Fibroblast of lung (primary cell): ENCODE results near the gene KRTAP5-7. TPM values are rescaled to one million over a fixed set of nuclear protein-coding genes. Genes with fewer than 3 reads are reported as not detected.

Source experiments
- DNase-seq, 2 donors: peaks; one replicate each; pipeline versions ENCODE4 v3.0.0 to v3.0.0-alpha.2; 2010; ENCODE audit warnings: low read depth in 2 of 2
- H2AFZ ChIP-seq: 2 replicates; pipeline ENCODE4 v1.5.1; 2012; ENCODE audit warnings: low read length, control low read depth, inconsistent platforms
- H3K27ac ChIP-seq: 2 replicates; pipeline ENCODE4 v1.5.1; 2011; ENCODE audit warnings: low read length, control low read depth; ENCODE audit not compliant: insufficient read depth
- H3K27me3 ChIP-seq: 2 replicates; pipeline ENCODE4 v1.5.1; 2011; ENCODE audit warnings: mild to moderate bottlenecking, low read length; ENCODE audit not compliant: control insufficient read depth, insufficient read depth
- H3K36me3 ChIP-seq: 2 replicates; pipeline ENCODE4 v1.5.1; 2011; ENCODE audit warnings: low read length; ENCODE audit not compliant: control insufficient read depth, insufficient read depth
- H3K4me1 ChIP-seq: 2 replicates; pipeline ENCODE4 v1.5.1; 2011; ENCODE audit warnings: low read length; ENCODE audit not compliant: control insufficient read depth, insufficient read depth; ENCODE audit errors: extremely low read depth
- H3K4me2 ChIP-seq: 2 replicates; pipeline ENCODE4 v1.5.1; 2011; ENCODE audit warnings: low read length, control low read depth; ENCODE audit not compliant: insufficient read depth; ENCODE audit errors: extremely low read depth
- H3K4me3 ChIP-seq, 4 experiments: fragments of 200-600 bp in 1 of 4; sonication (generic) in 1 of 4; replicated peaks in 1 of 4; 2 replicates each; pipeline ENCODE4 v1.5.1; 2011 to 2016; ENCODE audit warnings: low read length in 4 of 4, low read depth in 3 of 4, mild to moderate bottlenecking in 3 of 4, control low read depth in 2 of 4, inconsistent platforms in 1 of 4, mixed read lengths in 1 of 4; ENCODE audit not compliant: insufficient read depth in 1 of 4; ENCODE audit errors: control extremely low read depth in 1 of 4
- H3K79me2 ChIP-seq: 2 replicates; pipeline ENCODE4 v1.5.1; 2012; ENCODE audit warnings: mild to moderate bottlenecking, low read length, inconsistent platforms; ENCODE audit not compliant: control insufficient read depth, insufficient read depth
- H3K9ac ChIP-seq: 2 replicates; pipeline ENCODE4 v1.5.1; 2011; ENCODE audit warnings: mild to moderate bottlenecking, low read length, control low read depth; ENCODE audit not compliant: insufficient read depth
- H3K9me3 ChIP-seq: 2 replicates; pipeline ENCODE4 v1.5.1; 2012; ENCODE audit warnings: low read depth, low read length; ENCODE audit not compliant: control insufficient read depth, insufficient read depth
- H4K20me1 ChIP-seq: 2 replicates; pipeline ENCODE4 v1.5.1; 2011; ENCODE audit warnings: low read length; ENCODE audit not compliant: control insufficient read depth, insufficient read depth; ENCODE audit errors: extremely low read depth
- CTCF ChIP-seq, 2 donors: IDR thresholded peaks in 1 of 2; conservative IDR thresholded peaks in 1 of 2; 1 replicate in 1 of 2; 2 replicates in 1 of 2; pipeline ENCODE4 v1.5.1; 2011 to 2012; ENCODE audit warnings: low read length in 2 of 2, control low read depth in 1 of 2, inconsistent platforms in 1 of 2, low read depth in 1 of 2, mild to moderate bottlenecking in 1 of 2
- EZH2 ChIP-seq: IDR thresholded peaks from 2 replicates; pipeline ENCODE4 v1.5.1; 2012; ENCODE audit warnings: low read length, control low read depth, mild to moderate bottlenecking; ENCODE audit errors: missing control alignments
- polyA plus RNA-seq, 2 donors: library from polyadenylated mRNA; depleted of rRNA in 1 of 2; stranded (reverse) in 1 of 2; unstranded in 1 of 2; fragments of >200 nt; gene quantifications; 2 replicates each; pipeline ENCODE4 v1.2.1, GENCODE V29; 2011 to 2012; ENCODE audit warnings: missing spikeins in 1 of 2
- total RNA-seq: library from RNA; depleted of rRNA; stranded (reverse); fragments of >200 nt; gene quantifications from 2 replicates; pipeline ENCODE4 v1.2.1, GENCODE V29; 2014

KRTAP5-7 gene
- total and polyA plus RNA-seq, 2 donors (not counting 1 experiment from before 2014, with no cell fraction given) = 0.17 TPM; not detected in 1

DNA sequence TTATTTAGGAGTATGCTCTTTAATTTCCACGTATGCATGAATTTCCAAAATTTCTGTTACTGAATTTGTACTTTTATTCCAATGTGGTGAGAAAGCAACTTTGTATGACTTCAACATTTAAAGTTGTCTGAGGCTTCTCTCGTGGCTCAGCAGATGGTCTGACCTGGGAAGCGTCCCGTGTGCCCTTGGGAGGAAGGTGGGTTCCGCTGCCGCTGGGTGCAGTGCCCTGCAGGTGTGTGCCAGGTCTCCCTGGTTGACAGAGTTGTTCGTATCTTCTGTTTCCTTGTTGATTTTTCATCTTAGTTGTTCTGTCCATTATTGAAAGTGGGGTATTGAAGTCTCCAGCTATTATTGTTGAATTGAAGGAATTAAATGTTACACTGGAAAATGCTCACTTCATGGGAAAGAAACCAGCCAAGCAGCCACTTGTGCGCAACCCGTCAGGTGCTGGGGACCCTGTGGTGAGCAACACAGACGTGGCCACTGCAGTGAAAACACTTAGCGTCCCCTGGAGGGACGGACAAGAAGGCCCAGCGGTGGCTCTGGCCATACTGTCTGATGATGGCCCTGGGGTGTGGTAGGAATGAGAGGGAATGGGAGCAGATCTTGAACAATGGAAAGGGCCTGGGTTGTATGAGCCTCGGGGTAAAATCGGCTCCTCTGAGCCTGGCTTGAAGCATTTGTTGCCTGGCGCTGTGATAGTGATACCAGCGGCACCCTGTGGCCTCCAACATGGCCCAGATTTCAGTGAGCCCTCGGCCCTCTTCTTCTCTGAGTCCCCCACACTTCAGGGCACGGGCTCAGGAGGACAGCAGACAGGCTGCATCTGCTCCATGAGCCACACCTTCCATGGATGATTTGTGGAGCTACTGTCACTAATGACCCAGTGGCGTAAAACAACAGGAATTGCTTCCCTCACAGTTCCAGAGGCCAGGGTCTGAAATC, 31.5 kb upstream of the KRTAP5-7 start:
- no peak for DNase-seq
- TF ChIP-seq EZH2 (no peak), CTCF (conservative IDR thresholded peaks at IDR 0.05 in 1 of 2, IDR thresholded peaks at IDR 0.05 in 1 of 2; ENCODE audit: low read depth in 1 of 2, low read length in 2 of 2) (no peak)
- Histone ChIP-seq H3K79me2 (no peaks in the 10 kb centered on the region), H3K4me2 (no peak overlapping the region), H2AFZ (no peak overlapping the region), H3K4me3 (no peak overlapping the region), H3K4me1 (no peaks in the 10 kb centered on the region), H4K20me1 (no peaks in the 10 kb centered on the region), H3K9ac (no peak overlapping the region), H3K27me3 (no peaks in the 10 kb centered on the region), H3K9me3 (no peaks in the 10 kb centered on the region), H3K36me3 (peaks cover 21% of the 10 kb centered on the region), H3K27ac (no peak overlapping the region)

GRCh38 chr11:71496421-71496820, 30.6 kb upstream of the KRTAP5-7 start:
- Histone ChIP-seq H3K9ac (no peak overlapping the region), H3K4me2 (no peak overlapping the region), H2AFZ (no peak overlapping the region), H3K4me1 (no peaks in the 10 kb centered on the region), H3K27me3 (no peaks in the 10 kb centered on the region), H3K36me3 (peaks cover 20% of the 10 kb centered on the region), H4K20me1 (no peaks in the 10 kb centered on the region), H3K79me2 (no peaks in the 10 kb centered on the region), H3K27ac (no peak overlapping the region), H3K4me3 (no peak overlapping the region), H3K9me3 (no peaks in the 10 kb centered on the region)
- TF ChIP-seq CTCF (conservative IDR thresholded peaks at IDR 0.05 in 1 of 2, IDR thresholded peaks at IDR 0.05 in 1 of 2; ENCODE audit: low read depth in 1 of 2, low read length in 2 of 2) (no peak), EZH2 (no peak)
- DNase-seq = no peak

DNA sequence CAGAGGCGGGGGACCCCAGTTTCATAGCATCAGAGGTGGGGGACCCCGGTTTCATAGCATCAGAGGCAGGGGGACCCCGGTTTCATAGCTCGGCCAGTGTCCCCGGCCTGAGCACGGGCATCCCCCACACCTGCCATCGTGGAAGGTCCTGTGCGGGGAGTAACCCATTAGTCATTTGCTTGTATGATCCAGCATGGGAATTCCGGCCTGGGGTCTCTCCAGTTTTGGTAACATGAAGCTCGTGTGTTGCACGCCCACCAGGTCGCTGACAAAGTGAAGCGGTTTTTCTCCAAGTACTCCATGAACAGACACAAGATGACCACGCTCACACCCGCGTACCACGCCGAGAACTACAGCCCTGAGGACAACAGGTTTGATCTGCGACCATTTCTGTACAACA, 29.0 kb upstream of the KRTAP5-7 start:
- Histone ChIP-seq H3K27ac (no peak overlapping the region), H3K79me2 (no peaks in the 10 kb centered on the region), H3K9ac (no peak overlapping the region), H3K9me3 (no peaks in the 10 kb centered on the region), H4K20me1 (no peaks in the 10 kb centered on the region), H2AFZ (no peak overlapping the region), H3K36me3 (peaks cover 15% of the 10 kb centered on the region), H3K27me3 (no peaks in the 10 kb centered on the region), H3K4me1 (no peaks in the 10 kb centered on the region), H3K4me2 (no peak overlapping the region), H3K4me3 (no peak overlapping the region)
- DNase-seq = no peak
- no peak for TF ChIP-seq EZH2
- TF ChIP-seq CTCF (conservative IDR thresholded peaks at IDR 0.05 in 1 of 2, IDR thresholded peaks at IDR 0.05 in 1 of 2; ENCODE audit: low read depth in 1 of 2, low read length in 2 of 2) = no peak
